ENCODE measurements around the gene CDH4. TPM values are rescaled to one million over a fixed set of nuclear protein-coding genes. Genes with fewer than 3 reads are reported as not detected.

CDH4 gene
- total and polyA plus RNA-seq, 2 donors (not counting 3 experiments of a cell fraction or from before 2014, with no cell fraction given) = 0.17 to 0.51 TPM

DNA sequence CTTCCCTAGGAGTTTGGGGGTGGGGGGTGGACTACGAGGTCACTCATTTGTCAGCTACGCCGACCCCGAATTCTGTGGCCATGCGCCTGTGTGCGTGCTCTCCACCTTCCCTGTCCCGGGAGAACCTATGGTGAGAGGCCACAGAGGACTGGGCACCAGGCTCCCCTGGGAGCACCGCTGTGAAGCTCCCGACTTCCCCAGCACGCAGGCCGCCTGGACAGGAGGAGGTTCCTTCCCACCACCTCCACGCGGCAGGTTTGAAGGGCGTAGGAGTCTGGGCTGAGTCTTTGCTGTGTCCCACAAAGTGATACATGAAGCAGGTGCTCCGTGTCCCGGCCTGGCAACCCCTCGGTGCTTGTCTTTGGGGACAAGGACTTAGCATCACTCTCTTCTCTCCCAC is 107.2 kb downstream of the CDH4 start:
- CTCF ChIA-PET = no interaction called here

More for the DNA sequence above, 107.2 kb downstream of the CDH4 start:
- Histone ChIP-seq H3K4me3 (replicated peaks in 1 of 3; ENCODE audit: insufficient read depth in 1 of 3, low read depth in 1 of 3, low read length in 3 of 3) (no peak overlapping the region), H3K9me3 (replicated peaks; ENCODE audit: control insufficient read depth, insufficient read depth, low read length) (peaks cover 10% of the 10 kb centered on the region), H3K36me3 (ENCODE audit: control insufficient read depth in 2 of 2, extremely low read depth in 1 of 2, insufficient read depth in 2 of 2, low read length in 2 of 2) (no peaks in the 10 kb centered on the region), H2AFZ (ENCODE audit: low read depth, low read length) (no peak overlapping the region), H3K79me2 (ENCODE audit: control insufficient read depth, insufficient read depth, low read length) (no peaks in the 10 kb centered on the region), H3K27ac (ENCODE audit: insufficient read depth, low read depth, low read length) (no peak overlapping the region), H3K9ac (replicated peaks; ENCODE audit: extremely low read depth, insufficient read depth, low read length) (no peak overlapping the region), H3K4me1 (ENCODE audit: control insufficient read depth, extremely low read depth, insufficient read depth, low read length) (no peaks in the 10 kb centered on the region), H3K27me3 (ENCODE audit: control insufficient read depth in 2 of 2, insufficient read depth in 2 of 2, low read length in 2 of 2) (no peaks in the 10 kb centered on the region), H3K9me1 (replicated peaks; ENCODE audit: control insufficient read depth, extremely low read depth, insufficient read depth, low read length) (no peaks in the 10 kb centered on the region), H3K4me2 (ENCODE audit: insufficient read depth, low read length) (no peak overlapping the region), H4K20me1 (replicated peaks; ENCODE audit: control insufficient read depth, extremely low read depth, insufficient read depth, low read length) (no peaks in the 10 kb centered on the region)
- no peak for FAIRE-seq
- POLR2A ChIA-PET = no interaction called here
- BruUV-seq (replicated peaks) = no TSS peak
- dilution Hi-C loops (cut with MboI; ENCODE audit: extremely low pct_ligation_motif_present, low sequenced_read_pairs) = no loop called here
- no peak for DNase-seq (ENCODE audit: low read depth, low spot score)
- intact Hi-C loops (cut with micrococcal nuclease) = no loop called here
- TF ChIP-seq POLR2A (IDR thresholded peaks at IDR 0.05; ENCODE audit: low read depth, low read length) = no peak
- TF ChIP-seq, protein P1, sequence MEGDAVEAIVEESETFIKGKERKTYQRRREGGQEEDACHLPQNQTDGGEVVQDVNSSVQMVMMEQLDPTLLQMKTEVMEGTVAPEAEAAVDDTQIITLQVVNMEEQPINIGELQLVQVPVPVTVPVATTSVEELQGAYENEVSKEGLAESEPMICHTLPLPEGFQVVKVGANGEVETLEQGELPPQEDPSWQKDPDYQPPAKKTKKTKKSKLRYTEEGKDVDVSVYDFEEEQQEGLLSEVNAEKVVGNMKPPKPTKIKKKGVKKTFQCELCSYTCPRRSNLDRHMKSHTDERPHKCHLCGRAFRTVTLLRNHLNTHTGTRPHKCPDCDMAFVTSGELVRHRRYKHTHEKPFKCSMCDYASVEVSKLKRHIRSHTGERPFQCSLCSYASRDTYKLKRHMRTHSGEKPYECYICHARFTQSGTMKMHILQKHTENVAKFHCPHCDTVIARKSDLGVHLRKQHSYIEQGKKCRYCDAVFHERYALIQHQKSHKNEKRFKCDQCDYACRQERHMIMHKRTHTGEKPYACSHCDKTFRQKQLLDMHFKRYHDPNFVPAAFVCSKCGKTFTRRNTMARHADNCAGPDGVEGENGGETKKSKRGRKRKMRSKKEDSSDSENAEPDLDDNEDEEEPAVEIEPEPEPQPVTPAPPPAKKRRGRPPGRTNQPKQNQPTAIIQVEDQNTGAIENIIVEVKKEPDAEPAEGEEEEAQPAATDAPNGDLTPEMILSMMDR (IDR thresholded peaks at IDR 0.05; ENCODE audit: extremely low read depth in 1 of 2, insufficient read depth in 1 of 2, low read depth in 1 of 2, low read length in 2 of 2) = no peak
- TF ChIP-seq FOS (IDR thresholded peaks at IDR 0.05; ENCODE audit: borderline replicate concordance, insufficient read depth, low read length) = no peak
- TF ChIP-seq GATA2 (IDR thresholded peaks at IDR 0.05; ENCODE audit: insufficient read depth, insufficient read length, low read depth, low read length) = no peak
- TF ChIP-seq MYC (IDR thresholded peaks at IDR 0.05; ENCODE audit: low read depth, low read length) = no peak
- no peak for TF ChIP-seq POLR2AphosphoS5 (IDR thresholded peaks at IDR 0.05; ENCODE audit: insufficient read depth, low read depth, low read length)
- TF ChIP-seq JUN (IDR thresholded peaks at IDR 0.05; ENCODE audit: borderline replicate concordance, insufficient read depth, insufficient read length, low read depth) = no peak
- TF ChIP-seq, protein P2, sequence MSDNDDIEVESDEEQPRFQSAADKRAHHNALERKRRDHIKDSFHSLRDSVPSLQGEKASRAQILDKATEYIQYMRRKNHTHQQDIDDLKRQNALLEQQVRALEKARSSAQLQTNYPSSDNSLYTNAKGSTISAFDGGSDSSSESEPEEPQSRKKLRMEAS (IDR thresholded peaks at IDR 0.05; ENCODE audit: insufficient read depth, insufficient read length) = no peak
- TF ChIP-seq EZH2 (IDR thresholded peaks at IDR 0.05; ENCODE audit: borderline replicate concordance, low read depth, low read length, severe bottlenecking) = no peak

All from endothelial cell of umbilical vein (primary cell).